Islet precursor cell (in vitro differentiated cells): ENCODE data around the gene SLC39A9.

ENCODE experiments used
- DNase-seq: peaks from one replicate; pipeline ENCODE4 v3.0.0-alpha.2; 2018

Gene SLC39A9, protein sequence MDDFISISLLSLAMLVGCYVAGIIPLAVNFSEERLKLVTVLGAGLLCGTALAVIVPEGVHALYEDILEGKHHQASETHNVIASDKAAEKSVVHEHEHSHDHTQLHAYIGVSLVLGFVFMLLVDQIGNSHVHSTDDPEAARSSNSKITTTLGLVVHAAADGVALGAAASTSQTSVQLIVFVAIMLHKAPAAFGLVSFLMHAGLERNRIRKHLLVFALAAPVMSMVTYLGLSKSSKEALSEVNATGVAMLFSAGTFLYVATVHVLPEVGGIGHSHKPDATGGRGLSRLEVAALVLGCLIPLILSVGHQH

DNA sequence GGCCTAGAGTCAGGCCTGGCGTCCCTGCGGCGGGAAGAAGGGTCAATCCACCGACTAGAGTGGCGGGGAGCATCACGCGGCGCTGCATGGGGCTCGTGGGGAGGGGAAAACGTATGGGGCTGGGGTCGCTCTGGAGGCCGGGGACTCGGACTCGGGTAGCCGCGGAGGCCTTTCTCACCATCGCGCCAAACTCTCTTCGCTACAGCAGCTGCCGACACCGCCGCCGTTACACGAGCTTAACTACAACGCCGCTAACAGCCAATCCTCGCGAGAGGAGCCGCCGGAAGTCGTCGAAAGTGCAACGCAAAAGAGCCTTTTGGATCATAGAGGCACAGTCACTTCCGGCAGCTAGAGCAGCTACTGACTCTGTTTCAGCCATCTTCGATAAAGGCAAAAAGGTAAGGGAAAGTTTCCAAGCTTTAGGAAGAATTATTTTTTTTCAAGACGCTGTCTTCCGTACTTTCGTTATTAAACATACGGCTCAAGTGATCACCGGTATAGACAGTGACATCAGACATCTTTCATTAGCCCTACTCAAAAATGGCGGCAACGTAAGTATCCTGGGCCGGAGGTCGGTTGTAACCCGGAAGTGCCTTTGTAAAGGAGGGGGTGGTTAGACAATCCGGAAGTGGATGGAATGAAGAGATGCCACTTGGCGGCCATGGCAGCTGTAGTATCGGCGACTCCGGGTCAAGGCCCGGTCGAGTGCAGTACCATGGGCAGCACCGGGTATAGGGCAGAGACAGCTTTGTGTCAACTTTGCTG is at the start of gene SLC39A9, which contains the start of gene ERH:
SLC39A9 (plus strand) TSS at position 640 of the 765 bp plus-strand sequence. CDS start 678 bp downstream, outside the sequence.
ERH (minus strand) TSS at position 247 of the 765 bp plus-strand sequence; CDS start at position 181, 66 bp downstream.
- peak; percentile 97 for DNase-seq

DNA sequence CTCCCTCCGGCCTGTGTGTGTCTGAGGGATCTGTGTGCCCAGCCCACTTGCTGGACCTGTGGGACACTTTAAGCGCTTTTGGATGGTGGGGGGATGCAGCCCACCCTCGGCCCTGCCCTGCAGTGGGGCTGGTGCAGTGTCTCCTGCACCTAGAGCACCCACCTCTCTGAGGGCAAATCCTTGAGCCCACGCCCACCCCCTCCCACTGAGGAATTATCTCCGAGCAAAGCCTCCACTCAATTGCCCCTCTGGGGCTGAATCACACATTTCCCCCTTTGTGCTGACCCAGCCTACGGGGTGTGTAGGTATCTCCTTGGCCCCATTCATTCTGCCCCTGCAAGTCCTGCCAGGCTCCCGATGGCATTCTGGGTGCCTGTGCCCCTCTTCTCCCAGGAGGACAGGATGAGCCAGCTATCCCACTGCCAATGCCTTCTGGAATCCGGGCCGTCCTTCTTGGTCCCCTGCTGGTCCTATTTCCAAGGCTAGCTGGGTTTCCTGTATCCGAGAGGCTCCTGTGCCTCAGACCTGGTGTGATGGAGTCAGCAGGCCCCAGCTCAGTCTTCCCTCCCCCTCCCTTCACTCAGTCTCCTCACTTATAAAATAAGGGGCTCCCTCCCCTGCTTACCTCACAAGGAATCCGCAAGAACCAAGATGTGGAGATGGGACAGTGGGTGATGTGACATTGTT is 49.3 kb upstream of the SLC39A9 start:
- DNase-seq, result no peak

DNA sequence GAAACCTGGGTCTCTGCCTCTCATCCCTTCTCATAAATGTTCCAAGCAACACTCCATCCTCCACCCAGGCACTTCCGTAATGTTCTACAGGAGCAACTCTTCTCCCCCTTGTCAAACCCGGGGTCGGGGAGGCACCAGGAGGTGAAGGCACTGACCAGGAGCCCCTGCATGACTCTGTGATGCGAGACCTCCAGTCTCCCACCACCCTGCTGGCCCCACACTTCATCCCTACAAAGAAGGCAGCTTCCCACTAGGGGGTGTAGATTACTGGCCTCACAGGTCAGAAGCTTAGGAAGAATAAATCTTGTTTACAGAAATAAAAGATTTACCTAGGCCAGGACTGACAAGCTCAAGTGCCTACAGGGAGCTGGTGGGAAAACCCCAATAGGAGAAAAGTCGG is 47.6 kb upstream of the SLC39A9 start:
- DNase-seq, result no peak

DNA sequence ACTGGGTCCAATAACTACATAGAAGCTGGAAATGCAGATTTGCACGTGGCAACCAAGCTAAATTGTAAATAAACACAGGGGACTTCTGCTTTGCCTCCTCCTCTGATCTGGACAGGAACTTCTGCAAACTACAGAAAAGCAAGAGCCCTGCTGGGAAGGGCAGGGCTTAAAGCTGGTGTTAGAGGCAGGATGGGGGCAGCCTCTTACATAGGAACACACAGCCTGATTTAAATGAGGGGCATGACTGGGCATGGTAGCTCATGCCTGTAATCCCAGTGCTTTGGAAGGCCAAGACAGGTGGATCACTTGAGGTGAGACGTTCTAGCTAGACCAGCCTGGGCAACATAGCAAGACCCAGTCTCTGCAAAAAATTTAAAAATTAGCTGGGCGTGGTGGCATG is 47.1 kb upstream of the SLC39A9 start:
- DNase-seq, result no peak

DNA sequence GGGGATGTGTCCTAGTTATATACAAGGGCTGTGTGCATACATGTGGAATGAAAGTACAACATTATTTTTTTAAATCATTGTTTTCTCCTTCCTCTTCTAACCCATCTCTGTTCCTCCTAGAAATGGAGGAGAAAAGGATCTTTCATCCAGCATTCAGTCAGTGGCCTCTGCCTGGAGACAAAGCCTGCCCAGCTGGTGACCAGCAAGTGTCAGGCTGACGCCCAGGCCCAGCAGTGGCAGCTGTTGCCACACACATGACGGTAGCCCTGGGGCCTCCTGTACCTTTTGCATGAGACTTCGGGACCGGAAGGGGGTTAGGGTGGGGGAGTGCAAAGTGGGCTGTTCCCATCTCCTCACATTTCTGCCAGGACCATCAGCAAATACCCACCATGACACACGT is 46.6 kb upstream of the SLC39A9 start:
- no peak for DNase-seq

DNA sequence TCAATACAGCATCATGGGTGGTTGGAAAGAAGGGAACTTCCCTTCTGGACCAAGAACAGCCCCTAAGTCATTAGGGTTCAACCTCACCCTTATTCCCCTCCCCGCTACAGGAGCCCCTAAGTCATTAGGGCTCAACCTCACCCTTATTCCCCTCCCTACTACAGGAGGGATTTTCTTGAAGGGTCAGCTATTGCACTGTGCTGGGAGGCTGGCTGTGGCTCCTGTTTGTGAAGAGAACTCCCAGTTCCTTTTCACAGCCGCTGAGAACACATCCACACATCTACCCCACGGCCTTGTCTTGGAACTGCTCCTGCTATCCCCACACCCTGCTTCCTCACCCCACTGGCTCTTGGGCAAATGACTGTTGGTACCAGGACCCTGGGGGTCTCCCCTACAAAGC is 45.3 kb upstream of the SLC39A9 start:
- DNase-seq, result no peak

DNA sequence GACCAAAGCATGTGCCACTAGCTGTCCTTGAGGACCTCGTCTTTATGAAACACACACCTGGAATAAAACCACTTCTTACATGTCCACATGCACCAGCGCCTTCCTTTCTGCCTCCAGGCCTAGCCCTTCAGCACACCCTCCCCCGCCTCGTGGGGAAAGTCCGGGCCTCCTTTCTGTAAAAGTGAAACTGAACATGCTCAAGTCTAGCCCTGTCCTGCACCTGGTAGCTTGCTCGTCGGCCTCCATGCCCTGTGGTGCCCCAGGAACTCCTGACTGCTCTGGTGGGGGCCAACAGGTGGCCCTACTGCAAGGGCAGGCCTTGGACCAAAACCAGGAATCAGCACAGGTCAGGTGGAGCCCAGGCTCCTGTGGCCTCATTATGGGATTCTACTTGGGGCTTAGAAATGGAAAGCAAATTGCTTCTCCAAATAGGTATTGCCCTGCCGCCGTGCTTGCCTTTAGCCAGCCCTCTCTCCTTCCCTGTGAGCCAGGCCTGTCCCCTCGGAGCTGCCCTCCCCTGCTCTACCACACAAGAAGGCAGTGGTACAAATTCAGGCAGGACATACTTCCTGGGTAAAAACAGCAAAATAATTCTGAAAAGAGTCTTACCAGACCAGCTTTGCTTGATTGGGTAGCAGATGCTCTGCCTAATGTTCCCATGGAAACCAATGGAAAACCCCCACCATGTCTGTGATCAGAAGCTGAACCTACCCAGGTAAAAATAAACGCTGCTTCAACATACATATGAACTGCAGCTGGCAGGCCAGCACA is 43.9 kb upstream of the SLC39A9 start:
- DNase-seq, result no peak

DNA sequence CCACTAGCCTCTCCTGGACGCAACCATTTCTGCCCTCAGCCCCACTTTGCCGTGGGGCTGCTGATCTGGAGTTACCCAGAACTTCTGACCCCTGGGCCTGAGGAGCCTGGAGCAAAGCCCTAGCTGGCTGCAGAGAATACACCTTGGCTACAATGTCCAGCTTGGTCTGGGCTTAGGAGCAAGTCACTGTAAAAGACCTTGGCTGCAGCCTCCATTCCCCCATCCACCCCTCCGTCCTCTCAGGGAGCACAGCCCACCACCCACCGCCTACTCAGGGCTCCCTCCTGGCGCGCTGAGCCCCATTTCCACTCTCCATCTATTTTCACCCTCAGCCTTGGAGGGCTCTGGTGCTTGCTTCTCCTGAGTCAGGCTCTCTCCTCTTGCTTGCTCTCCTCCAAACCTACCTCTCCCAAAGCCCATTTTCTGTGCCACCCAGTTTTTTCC is 43.3 kb upstream of the SLC39A9 start:
- no peak for DNase-seq

DNA sequence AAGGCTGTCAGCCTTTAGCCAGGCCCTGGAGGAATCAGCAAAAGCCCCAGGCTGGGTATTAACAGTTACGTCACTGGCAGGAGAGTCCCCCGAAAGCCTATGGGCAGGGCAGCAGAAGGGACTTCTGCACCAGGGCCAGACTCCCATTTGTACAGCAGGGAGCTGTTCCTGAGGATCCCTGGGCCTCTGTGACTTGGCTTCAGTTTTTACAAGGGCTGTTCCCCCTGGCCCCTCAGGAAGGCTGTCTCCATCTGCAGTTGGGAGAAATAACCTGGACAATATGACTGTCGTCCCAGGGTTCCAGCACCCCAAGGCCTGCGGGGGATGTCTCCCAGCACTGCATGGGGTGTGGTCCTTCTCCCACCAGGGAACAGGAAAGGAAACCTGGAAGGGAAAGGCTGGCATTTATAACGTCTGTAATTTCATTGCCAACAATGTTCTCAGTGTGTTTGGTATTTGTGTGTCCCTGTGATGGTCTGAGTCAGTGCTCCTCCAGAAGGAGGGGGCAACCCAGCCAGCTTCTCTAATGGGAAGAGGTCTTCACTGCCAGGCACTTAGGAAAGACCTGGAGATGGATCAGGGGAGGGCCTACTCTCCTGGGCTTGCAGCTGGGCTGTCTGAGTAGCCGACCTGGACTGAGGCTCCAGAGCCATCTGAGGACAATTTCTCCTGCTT is 42.7 kb upstream of the SLC39A9 start:
- peak; percentile 73 for DNase-seq

DNA sequence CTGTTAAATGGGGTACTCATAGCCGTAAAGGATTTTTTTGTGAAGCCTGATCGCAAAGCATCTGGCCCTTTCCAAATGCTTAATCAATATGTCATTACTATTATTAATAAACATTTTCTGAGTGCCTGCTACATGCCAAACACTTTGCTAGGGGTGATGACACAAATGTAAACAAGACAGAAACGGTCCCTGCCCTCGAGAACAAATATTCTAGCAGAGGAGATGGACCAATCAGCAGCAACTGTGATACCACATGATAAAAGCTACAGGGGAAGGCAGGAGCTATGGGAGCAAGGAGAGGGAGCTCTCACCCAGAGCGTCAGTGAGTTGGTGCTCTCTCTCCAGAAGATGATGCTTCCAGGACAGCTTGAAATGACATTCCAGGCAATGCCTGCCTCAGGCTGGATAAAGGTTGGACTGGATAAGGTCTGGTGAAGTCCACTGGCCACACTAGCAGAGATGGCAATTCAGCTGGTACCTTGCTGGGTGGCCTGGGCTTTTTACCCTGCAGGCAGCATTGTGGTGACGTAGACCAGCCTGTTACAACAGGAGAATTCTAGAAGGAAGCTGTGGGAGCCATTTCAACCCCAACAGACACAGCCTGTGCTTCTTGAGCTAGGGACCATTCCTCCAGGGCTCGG is 41.5 kb upstream of the SLC39A9 start:
- peak; percentile 72 for DNase-seq

DNA sequence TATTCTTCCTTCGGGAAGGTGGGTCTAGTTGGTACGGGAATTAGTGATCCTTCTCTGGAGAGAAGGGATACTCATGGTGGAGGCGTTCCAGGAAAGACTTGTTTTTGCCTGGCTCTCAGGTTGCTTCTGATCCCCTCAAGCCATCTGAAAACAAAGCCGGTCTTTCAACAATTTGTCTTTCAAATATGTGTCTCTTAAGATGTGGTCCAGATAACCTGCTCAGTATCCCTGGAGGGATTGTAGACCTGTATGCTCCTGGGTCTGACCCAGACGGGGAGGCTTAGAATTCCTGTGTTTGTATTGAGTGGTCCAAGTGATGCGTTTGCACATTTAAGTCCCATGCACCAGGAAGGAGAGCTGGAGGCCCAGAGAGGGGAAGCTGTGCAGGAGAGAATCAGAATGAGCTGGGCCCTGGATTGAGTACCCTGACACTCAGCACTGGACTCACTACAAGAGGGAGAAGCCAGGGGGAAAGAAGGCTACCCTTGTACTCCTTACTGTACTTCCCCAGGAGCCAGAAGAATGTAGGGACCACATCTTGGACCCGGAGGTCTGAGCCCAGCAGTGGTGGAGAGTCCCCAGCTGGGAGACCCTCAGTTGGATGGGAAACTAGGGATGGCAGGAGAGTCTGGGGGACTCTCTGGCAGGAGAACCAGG is 40.8 kb upstream of the SLC39A9 start:
- peak; percentile 81 for DNase-seq

DNA sequence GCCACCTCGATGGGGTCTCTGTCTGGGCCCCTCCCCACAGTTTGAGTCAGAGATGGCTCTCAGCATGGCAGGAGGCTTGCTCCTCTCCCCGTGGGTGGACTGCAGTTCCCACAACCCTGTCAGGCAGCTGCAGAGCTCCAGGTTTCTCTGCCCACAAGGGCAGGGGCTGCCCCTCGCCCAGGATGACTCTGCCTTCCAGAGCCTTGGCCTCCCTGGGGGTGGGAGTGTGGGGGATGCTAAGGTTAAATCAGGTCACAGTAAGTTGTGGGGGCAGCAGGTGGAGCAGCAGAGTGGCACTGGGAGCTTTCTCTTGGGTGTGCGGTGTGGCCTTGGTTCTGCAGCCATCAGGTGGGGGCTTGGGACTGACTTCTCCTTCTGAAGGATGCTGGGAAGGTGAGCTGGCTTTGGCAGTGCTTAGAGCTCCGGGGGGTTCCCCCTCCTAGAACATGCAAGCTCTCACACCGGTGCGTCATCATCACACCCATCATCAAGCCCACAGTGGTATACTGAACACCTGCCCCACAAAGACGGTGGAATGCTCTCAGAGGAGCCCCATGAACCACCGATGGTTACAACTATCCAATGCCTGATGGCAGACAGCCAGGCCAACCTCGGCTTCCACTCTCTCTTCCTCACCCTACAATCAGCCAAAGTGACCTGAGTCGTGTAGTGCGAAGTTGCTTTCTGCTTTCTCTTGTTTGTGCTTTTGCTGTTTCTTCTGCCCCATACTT is 40.1 kb upstream of the SLC39A9 start:
- DNase-seq, result no peak

DNA sequence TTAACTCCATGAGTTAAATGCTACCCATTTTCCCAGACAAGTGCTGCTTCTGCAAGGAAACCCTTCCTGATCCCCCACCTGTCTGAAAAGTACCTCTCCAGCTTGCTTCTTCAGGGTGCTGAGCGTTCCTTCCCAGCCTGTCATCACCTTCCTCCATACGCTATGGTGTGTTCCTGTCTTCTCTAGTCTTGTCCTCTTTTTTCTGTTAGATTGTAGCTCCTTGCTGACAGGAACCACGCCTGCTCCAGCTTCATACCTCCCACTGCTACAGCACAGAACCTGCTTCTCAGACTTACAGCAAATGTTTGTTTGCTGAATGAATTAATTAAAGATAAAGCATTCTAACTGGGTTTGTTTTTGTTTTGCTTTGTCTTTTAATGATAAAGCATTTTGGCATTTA is 39.5 kb upstream of the SLC39A9 start:
- no peak for DNase-seq

DNA sequence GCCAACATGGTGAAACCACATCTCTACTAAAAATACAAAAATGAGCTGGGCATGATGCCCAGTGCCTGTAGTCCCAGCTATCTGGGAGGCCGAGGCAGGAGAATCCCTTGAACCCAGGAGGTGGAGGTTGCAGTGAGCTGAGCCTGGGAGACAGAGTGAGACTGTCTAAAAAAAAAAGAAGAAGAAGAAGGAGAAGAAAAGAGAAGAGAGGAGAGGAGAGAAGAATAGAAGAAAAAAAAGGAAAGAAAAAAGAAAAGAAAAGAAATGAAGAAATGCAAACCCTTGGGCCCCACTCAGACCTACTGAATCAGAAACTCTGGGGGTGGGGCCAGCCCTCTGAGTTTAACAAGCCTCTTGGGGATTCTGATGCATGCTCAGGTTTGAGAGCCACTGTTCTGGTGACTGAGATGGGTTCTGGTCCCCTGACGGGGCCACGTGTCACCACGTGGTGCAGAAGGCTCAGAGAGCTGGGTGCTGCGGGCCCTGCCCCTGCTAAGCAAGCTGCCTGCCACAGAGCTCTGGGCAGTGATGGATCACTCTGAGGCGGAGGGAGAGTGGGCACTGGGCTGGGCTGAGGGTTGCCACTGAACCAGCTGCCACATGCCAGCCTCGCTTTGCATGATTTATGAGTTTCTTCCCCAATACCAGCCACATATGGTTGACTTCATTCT is 37.9 kb upstream of the SLC39A9 start:
- no peak for DNase-seq

DNA sequence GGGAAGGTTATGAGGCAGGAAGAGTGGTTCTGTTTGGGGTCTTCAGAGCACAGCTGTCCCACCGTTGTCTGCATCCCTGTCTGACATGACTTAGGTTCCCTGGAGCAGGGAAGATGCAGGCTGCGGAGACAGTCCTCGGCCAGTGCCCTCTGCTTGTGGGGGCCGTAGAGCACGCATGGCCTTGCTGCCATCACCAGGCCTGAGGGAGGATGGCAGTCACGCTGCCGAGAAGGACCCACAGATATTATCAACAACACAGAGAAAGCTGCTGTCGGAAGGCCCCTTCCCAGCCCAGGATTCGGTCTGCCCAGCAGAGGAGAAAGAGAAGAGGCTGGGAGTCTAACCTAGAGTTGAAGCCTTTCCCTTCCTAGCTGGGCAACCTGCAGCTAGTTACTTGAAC is 35.4 kb upstream of the SLC39A9 start:
- peak; percentile 81 for DNase-seq

DNA sequence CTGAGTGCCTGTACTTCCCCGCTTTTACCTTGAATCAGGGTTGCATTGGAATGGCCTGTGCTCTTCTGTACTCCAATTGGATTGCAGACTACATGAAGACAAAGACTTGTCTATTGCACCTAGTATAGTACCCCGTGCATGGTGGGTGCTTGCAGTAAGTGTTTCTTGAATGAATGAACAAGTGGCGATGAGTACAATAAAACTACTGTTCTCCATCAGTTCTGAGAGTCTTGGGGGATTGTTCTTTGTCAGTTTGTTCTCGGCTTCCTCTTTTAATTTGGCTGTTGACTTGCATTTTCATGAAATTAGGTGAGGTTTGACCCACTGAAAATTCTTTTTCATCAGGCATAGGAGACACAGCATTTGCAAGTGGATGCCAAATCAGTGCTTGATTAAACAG is 34.5 kb upstream of the SLC39A9 start:
- no peak for DNase-seq

DNA sequence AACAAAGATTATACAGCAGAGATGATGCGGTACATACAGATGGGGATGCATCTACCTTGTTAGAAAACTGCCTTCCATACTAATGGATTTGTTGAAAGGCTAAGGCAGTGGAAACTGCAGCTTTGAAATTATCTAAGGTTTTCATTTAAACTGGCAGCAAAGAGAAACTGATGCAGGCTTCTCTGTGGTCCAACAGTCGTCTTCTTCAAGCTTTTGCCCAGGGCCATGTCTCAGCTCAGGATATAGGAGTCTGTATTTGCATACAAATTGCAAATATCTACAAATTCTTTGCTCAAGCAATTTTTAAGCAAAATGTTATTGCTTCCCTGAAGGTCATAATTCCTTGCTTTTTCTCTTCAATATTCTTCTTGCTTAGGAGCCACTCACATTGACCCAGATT is 34.1 kb upstream of the SLC39A9 start:
- no peak for DNase-seq

DNA sequence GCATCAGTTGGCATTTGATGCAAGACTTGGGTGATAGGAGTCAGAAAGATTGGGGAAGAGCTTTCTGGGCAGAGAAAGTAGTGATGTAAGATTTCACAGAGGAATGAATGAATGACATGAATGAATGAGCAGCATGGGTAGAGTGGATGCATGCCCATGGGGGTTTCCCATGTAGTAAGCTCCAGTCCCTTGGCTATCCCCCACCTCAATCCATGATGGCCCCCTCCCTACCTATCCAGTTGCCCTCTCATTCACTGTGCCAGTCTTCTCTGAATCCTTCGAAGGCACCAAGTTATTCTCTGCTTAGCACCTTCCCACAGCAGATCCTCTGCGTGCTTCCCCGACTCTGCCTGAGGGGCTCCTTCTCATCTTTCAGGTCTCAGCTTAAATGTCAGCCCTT is 32.4 kb upstream of the SLC39A9 start:
- no peak for DNase-seq

DNA sequence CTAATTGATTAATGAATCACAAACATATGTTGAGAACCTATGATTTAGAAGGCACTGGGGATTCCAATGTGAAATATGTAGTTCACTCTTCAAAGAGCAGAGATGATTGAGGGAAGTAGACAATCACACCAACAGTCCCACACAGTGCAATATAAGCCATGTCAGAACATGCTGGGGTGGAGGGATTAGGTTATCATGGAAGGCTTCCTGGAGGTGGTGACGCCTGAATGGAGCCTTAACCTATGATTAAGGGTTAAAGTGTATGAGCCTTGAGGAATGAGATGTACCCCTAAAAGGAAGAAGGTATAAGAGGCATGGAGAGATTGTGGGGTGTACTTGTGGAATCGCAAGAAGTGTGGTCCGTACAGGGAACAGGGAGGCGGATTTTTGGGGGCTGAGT is 31.7 kb upstream of the SLC39A9 start:
- no peak for DNase-seq

DNA sequence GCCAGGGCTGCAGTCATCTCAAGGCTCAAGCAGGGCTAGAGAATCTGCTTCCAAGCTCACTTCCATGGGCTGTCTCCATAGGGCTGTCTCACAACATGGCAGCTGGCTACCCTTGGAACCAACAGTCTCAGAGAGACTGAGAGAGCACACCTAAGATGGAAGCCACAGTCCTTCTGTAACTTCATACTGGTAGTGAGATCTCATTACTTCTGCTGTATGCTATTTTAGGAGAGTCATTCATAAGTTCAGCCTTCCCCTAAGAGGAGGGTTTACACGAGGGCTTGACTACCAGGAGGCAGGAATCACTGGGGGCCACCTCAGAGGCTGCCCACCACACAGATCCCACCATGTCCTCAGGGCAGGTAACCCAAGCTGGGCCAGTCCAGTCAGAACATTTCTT is 30.1 kb upstream of the SLC39A9 start:
- no peak for DNase-seq
